ENCODE data around the gene ERGIC3.
A peak's percentile ranks its signal among the peaks of the same experiment; 100 is the strongest.

ERGIC3 gene

DNA sequence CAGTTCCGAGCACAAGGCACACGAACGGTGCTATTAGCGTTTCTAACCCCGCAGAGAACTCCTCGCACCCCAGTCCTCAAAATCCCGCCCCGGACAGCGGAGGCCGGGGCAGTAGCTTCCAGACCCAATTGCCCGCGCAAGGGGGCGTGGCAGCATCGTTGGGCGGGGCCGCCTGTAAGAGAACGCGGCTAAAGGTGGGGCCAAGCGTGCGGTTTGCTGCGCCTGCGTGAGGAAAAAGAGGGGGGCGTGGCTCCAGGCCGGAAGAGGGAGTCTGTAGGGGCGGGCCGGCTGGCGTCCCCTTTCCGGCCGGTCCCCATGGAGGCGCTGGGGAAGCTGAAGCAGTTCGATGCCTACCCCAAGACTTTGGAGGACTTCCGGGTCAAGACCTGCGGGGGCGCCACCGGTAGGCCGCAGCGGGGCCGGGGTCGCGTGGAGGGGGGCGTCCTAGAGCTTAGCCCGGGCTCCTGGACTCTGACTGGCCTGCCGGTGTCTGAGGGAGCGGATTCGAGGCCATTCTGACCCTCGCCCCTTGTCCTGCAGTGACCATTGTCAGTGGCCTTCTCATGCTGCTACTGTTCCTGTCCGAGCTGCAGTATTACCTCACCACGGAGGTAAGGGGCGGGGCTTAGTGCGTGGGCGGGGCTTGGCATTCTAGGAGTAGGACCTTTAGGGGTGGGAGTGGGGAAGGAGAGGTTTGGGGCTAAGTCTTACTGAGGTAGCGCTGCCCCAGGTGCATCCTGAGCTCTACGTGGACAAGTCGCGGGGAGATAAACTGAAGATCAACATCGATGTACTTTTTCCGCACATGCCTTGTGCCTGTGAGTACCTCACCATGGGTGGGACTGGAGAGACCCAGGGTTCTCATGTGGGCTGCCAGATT lies at the start of gene ERGIC3:
ERGIC3 (plus strand) TSS at position 296 of the 880 bp plus-strand sequence; CDS start at position 316, 20 bp downstream.
- DNase-seq (ENCODE audit: low read depth in 2 of 2), result peak; percentile 94 to 98

GRCh38 chr20:35492352-35492751 lies 49.5 kb upstream of the ERGIC3 start:
- DNase-seq (ENCODE audit: low read depth in 2 of 2), result no peak

- DNase-seq (ENCODE audit: low read depth in 2 of 2), result no peak
Measured at GRCh38 chr20:35496481-35496880, 45.4 kb upstream of the ERGIC3 start.

DNA sequence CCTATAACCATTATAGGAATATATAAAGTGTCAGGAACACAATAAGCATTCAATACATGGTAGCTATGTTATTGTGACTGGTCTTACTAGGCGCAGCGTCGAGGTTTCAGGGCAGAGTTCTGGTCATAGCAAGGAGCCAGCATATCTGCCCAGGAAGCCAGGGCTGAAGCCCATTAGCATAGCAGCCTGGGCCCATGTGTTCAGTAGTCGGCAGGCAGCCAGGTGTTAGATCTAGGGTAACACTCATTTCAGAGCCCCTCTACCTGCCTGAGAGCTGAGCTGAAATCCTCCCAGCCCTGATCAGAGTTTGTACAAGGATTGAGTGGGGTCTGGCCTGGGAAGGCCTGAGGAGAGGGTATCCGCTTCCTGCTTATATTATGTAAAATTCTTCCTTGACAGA lies 44.6 kb upstream of the ERGIC3 start:
- DNase-seq (ENCODE audit: low read depth in 2 of 2), result no peak

DNA sequence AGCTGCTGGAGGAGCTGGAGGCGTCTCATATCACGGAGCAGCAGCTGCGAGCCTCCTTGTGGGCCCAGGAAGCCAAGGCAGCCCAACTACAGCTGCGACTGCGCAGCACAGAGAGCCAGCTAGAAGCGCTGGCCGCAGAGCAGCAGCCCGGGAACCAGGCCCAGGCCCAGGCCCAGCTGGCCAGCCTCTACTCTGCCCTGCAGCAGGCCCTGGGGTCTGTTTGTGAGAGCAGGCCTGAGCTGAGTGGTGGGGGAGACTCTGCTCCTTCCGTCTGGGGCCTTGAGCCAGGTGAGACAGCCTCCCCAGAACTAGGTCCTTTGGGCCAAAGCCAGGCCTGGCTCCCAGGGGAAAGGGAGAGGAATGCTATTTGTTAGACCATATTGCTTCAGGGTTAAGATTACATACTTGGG lies 44.1 kb upstream of the ERGIC3 start:
- DNase-seq (ENCODE audit: low read depth in 2 of 2), result no peak

DNA sequence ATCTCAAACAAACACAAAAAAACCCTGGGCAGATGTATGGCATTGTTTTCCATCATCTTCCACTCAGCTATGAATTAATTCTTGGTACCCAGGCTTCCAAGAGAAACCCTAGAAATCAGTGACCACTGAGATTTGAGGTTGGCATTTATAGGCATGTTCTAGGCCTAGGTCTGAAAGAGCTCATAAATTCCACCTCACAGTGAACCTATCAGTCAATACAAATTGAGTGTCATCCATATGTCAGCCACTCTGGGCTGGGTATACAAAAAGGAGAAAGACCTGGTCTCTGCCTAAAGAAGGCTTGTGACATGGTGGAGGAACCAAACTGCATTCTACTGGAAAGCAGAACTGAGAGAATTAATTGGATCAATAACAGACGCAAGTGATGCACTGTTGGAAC lies 42.6 kb upstream of the ERGIC3 start:
- DNase-seq (ENCODE audit: low read depth in 2 of 2), result no peak

DNA sequence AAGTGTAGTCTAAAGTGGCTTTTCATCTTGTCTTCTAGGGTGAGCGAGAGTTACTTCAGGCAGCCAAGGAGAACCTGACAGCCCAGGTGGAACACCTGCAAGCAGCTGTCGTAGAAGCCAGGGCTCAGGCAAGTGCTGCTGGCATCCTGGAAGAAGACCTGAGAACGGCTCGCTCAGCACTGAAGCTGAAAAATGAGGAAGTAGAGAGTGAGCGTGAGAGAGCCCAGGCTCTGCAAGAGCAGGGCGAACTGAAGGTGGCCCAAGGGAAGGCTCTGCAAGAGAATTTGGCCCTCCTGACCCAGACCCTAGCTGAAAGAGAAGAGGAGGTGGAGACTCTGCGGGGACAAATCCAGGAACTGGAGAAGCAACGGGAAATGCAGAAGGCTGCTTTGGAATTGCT lies 39.5 kb upstream of the ERGIC3 start:
- no peak for DNase-seq (ENCODE audit: low read depth in 2 of 2)

DNA sequence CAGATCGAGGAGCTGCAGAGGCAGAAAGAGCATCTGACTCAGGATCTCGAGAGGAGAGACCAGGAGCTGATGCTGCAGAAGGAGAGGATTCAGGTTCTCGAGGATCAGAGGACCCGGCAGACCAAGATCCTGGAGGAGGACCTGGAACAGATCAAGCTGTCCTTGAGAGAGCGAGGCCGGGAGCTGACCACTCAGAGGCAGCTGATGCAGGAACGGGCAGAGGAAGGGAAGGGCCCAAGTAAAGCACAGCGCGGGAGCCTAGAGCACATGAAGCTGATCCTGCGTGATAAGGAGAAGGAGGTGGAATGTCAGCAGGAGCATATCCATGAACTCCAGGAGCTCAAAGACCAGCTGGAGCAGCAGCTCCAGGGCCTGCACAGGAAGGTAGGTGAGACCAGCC lies 38.6 kb upstream of the ERGIC3 start:
- DNase-seq (ENCODE audit: low read depth in 2 of 2), result no peak

GRCh38 chr20:35503841-35504561 lies 37.9 kb upstream of the ERGIC3 start:
- no peak for DNase-seq (ENCODE audit: low read depth in 2 of 2)

GRCh38 chr20:35504751-35505150 lies 37.1 kb upstream of the ERGIC3 start:
- DNase-seq (ENCODE audit: low read depth in 2 of 2), result no peak

- DNase-seq (ENCODE audit: low read depth in 2 of 2), result no peak
Measured at GRCh38 chr20:35506179-35506578, 35.7 kb upstream of the ERGIC3 start.

DNA sequence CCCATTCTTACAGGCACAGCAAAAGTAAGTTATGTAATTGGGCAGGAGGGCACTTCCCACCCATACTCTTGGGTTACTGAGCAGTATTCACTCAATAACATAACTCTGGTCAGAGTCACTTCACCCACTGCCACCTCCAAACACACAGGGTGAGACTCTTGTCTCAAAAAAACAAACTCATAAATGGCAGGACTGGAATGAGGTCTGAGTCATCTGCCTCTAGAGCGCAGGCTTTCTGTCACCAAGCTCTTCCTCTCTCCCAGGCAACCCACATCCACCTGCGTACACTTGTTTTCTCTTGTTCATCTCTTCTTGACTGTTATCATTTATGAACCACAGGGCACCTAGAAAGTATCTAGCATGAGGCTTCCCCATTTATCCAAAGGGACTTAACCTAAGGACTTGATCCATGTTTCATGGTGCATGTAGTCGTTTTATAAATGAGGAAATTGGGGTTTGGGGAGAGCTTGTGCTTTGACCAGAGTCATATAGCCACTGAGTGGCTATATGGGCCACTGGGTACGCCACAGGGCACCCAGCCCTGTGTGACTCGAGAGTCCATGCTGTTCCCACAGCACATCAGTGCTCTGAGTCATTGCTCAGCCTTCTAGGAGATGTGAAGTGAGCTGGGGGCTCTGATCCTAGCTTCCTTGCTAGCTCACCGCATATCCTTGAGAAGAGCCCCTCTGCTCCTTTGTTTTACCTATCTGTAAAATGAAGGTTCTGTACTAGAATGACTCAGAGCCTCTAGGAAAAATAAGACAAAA lies 34.8 kb upstream of the ERGIC3 start:
- no peak for DNase-seq (ENCODE audit: low read depth in 2 of 2)

- DNase-seq (ENCODE audit: low read depth in 2 of 2), result no peak
Measured at GRCh38 chr20:35508493-35509218, 33.2 kb upstream of the ERGIC3 start.

DNA sequence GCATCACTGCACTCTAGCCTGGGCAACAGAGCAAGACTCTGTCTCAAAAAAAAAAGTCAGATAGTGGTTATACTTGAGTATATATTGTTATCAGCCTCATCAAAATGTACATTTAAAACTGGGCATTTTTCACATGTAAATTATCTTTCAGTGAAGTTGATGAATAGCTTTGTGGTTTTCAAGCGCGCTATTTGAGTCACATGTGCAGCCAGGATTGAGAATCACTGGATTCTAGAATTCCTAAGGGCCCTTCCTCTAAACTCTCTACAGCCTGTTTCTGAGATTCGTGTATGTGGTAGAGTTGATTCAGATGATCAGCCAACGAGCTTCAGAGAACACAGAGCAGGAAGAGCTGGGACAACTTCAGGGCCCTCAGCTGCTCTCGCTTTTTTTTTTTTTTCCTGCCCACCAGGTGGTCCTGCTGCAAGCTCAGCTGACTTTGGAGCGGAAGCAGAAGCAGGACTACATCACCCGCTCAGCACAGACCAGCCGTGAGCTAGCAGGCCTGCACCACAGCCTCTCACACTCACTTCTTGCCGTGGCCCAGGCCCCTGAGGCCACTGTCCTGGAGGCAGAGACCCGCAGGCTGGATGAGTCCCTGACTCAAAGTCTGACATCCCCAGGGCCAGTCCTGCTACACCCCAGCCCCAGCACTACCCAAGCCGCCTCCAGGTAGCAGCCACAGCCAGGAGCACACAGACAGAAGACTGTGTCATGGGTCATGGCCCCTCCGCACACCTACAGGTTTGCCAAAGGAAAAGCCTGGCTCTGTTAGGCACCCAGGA lies 30.7 kb upstream of the ERGIC3 start:
- no peak for DNase-seq (ENCODE audit: low read depth in 2 of 2)

- no peak for DNase-seq (ENCODE audit: low read depth in 2 of 2)
Measured at GRCh38 chr20:35511814-35512420, 30.0 kb upstream of the ERGIC3 start.

- DNase-seq (ENCODE audit: low read depth in 2 of 2), result no peak
Measured at GRCh38 chr20:35514371-35514932, 27.4 kb upstream of the ERGIC3 start.

GRCh38 chr20:35515341-35515740 lies 26.5 kb upstream of the ERGIC3 start:
- no peak for DNase-seq (ENCODE audit: low read depth in 2 of 2)

- DNase-seq (ENCODE audit: low read depth in 2 of 2), result no peak
Measured at GRCh38 chr20:35515949-35516645, 25.8 kb upstream of the ERGIC3 start.

GRCh38 chr20:35517125-35517524 lies 24.8 kb upstream of the ERGIC3 start:
- no peak for DNase-seq (ENCODE audit: low read depth in 2 of 2)
